Thoracic aorta (tissue), 2 donors: Measurements from ENCODE around the gene TSPAN1. TPM values are rescaled to one million over a fixed set of nuclear protein-coding genes. Genes with fewer than 3 reads are reported as not detected.
A peak's percentile ranks its signal among the peaks of the same experiment; 100 is the strongest.

ENCODE experiments used
- ATAC-seq: fragments of 150-250 bp; one replicate; pipeline ENCODE4 v1.8.0; 2017; ENCODE audit warnings: low read depth; ENCODE audit not compliant: insufficient number of reproducible peaks, low FRiP score
- DNase-seq: peaks from one replicate; pipeline ENCODE4 v3.0.0-alpha.2; 2020; ENCODE audit warnings: low spot score
- H3K27ac ChIP-seq, 2 donors: fragments of 200-600 bp; sonication (generic); 1 replicate in 1 of 2; 2 replicates in 1 of 2; pipeline ENCODE4 v1.5.1; 2016; ENCODE audit warnings: mild to moderate bottlenecking in 2 of 2, moderate library complexity in 2 of 2
- H3K27me3 ChIP-seq: fragments of 200-600 bp; sonication (generic); replicated peaks from 2 replicates; pipeline ENCODE4 v1.6.0; 2016; ENCODE audit warnings: mild to moderate bottlenecking; ENCODE audit not compliant: insufficient read depth
- H3K36me3 ChIP-seq: fragments of 200-600 bp; sonication (generic); one replicate; pipeline ENCODE4 v1.5.1; 2016
- H3K4me1 ChIP-seq, 2 donors: fragments of 200-600 bp; sonication (generic); 1 replicate in 1 of 2; 2 replicates in 1 of 2; pipeline versions ENCODE4 v1.5.1 to v1.6.0; 2016; ENCODE audit warnings: low read depth in 2 of 2, mild to moderate bottlenecking in 1 of 2; ENCODE audit not compliant: control insufficient read depth in 1 of 2
- H3K4me3 ChIP-seq: fragments of 200-600 bp; sonication (generic); 2 replicates; pipeline ENCODE4 v1.5.1; 2016; ENCODE audit warnings: mild to moderate bottlenecking
- H3K9me3 ChIP-seq: fragments of 200-600 bp; sonication (generic); 2 replicates; pipeline ENCODE4 v1.5.1; 2016
- total RNA-seq, 2 donors: library from RNA; depleted of rRNA; stranded (reverse); fragments of >200 nt; gene quantifications; one replicate each; pipeline versions ENCODE4 v1.1.0 to v1.2.3, GENCODE V29; 2016
- TF ChIP-seq, protein P1 (sequence below): fragments of 200-600 bp; sonication (generic); IDR thresholded peaks from one replicate; pipeline ENCODE4 v1.5.1; 2019; ENCODE audit warnings: antibody characterized with exemption

TSPAN1 gene
- total RNA-seq, 2 donors from 2014 or later = 3.1 to 7.0 TPM

DNA sequence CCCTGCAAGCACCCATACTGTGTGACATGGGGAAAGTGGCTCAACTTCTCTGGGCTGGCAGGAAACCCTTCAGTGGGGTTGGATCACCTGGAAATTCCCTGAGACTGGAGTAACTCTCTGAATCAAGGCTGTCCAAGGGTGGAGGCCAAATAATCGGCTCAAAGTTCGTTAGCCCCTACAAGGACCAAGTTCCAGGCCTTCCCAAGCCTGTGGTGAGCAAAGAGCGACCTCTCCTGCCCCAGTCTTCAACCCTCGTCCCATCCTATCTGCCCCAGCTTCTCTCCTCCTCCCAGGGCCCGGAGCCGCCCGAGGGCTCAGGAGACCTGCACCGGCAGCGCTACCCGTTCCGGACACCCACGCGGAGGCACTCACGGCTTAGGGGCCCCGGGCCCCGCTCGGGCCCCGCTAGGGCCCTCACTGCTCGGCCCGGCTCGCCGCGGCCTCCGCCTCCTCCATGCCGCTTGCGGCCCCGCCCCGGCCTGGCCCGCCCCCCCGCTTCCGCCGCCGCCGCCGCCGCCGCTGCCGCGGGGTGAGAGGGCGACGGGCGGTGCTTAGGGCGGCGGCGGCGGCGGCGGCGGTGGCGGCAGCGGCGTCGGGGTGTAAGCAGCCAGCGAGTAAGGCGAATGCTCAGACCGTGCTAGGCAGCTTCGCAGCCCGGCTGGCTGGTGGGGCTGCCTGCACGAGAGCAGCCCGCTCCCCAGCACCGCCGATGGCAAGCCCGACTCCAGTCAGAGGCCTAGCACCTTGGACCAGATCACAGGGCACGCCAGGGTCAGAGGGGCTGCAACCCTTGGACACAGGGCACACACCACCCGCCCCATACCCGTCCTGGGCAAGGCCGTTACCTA is 23.3 kb downstream of the TSPAN1 start, which contains the start of gene POMGNT1:
POMGNT1 (minus strand) TSS at position 471 of the 848 bp plus-strand sequence. CDS start 613 bp downstream, outside the sequence.
- DNase-seq (no peak), ATAC-seq (peak; percentile 39)
- H3K27me3 ChIP-seq = no peaks in the 10 kb centered on the region

DNA sequence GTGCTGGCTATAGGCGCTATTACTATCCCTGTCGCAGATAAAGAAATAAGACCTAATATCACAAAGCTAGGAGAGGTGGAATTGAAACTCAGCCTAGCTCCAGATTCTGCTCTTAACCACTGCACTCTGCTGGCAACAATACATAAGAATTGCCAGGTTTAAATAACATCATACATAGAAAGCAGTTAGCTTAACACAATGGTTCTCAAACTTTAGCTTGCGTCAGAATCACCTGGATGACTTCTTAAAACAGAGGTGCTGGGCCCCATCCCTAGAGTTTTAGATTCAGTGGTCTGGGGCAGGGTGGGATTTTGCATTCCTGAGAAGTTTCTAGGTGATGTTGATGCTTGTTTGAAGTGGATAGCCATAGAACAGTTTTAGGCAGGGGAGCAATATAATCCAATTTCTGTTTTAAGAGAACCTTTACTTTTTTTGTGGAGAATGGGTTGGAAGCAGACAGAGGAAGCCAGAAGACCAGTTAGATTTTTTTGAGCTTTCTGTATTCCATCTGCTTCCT is 24.4 kb downstream of the TSPAN1 start:
- Histone ChIP-seq H3K4me3 (peak overlapping the region; percentile 86), H3K9me3 (no peaks in the 10 kb centered on the region), H3K27ac (peak overlapping the region in 1 of 2 donors; percentile 82), H3K27me3 (no peaks in the 10 kb centered on the region), H3K36me3 (peaks cover 5% of the 10 kb centered on the region), H3K4me1 (peaks cover 10 to 30% of the 10 kb centered on the region in 2 donors)
- TF ChIP-seq, protein P1, sequence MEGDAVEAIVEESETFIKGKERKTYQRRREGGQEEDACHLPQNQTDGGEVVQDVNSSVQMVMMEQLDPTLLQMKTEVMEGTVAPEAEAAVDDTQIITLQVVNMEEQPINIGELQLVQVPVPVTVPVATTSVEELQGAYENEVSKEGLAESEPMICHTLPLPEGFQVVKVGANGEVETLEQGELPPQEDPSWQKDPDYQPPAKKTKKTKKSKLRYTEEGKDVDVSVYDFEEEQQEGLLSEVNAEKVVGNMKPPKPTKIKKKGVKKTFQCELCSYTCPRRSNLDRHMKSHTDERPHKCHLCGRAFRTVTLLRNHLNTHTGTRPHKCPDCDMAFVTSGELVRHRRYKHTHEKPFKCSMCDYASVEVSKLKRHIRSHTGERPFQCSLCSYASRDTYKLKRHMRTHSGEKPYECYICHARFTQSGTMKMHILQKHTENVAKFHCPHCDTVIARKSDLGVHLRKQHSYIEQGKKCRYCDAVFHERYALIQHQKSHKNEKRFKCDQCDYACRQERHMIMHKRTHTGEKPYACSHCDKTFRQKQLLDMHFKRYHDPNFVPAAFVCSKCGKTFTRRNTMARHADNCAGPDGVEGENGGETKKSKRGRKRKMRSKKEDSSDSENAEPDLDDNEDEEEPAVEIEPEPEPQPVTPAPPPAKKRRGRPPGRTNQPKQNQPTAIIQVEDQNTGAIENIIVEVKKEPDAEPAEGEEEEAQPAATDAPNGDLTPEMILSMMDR = no peak
- no peak for DNase-seq
- ATAC-seq = no peak

More for the DNA sequence above, 23.3 kb downstream of the TSPAN1 start, which contains the start of gene POMGNT1:
- Histone ChIP-seq H3K36me3 (peaks cover 5% of the 10 kb centered on the region), H3K4me1 (peaks cover 10 to 28% of the 10 kb centered on the region in 2 donors), H3K4me3 (peak within 1 kb of the TSS; percentile 86), H3K9me3 (no peaks in the 10 kb centered on the region), H3K27ac (peak within 1 kb of the TSS; percentile 71 to 82)
- TF ChIP-seq, protein P1 = no peak

DNA sequence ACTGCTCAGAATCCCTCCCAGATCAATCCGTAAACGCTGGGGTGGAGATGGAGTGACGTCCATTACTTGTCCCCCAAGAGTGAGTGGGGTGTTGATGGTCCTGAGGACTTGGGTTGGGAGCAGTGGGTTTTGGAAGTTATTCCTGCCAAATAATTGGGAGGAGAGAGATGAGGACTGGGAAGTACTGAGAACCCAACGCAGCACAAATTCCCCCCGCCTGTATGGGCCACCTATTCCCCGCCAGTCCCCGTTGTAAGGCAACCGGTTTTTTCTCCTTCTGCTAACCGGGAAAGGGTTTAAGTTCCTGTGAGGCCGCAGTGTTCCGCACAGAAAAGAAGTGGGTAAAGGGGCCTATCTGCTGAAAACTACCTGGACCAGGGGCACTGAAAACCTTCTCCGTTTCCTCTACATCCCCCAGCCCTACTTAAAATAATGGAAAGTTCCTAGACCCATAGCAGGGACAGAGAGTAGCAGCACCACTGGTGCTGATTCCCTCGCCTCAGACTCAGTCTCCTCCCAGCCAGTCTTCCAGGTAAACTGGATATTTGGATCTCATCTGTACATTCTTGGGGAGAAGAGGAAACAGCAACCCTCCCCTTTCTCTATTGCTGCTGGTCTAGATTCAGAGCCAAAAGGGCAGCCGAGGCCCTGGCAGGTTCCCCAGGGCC is 29.0 kb downstream of the TSPAN1 start:
- Histone ChIP-seq H3K36me3 (peaks cover under 1% of the 10 kb centered on the region), H3K4me1 (peaks cover 21 to 42% of the 10 kb centered on the region in 2 donors), H3K9me3 (no peaks in the 10 kb centered on the region), H3K4me3 (peak overlapping the region; percentile 98), H3K27ac (peak overlapping the region; percentile 91 to 97), H3K27me3 (no peaks in the 10 kb centered on the region)
- ATAC-seq = peak; percentile 3
- no peak for DNase-seq
- TF ChIP-seq, protein P1 = no peak

DNA sequence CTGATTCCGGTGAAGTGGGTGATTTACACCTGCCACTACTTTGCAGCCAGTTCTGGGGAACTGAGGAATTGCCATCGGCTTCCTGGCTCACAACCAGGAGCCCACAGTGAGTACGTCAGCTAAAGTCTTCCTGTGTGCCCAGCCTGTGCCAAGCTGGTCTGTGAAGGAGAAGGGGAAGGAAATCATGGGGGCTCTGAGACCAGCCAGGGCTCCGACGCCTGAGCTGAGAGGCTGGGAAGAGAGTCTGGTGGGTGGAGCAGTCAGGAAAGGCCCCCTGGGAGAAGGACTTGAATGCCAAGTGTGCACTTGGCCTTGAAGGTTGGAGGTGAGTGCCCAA is 29.5 kb downstream of the TSPAN1 start:
- Histone ChIP-seq H3K36me3 (peaks cover 5% of the 10 kb centered on the region), H3K4me3 (peak overlapping the region; percentile 98), H3K4me1 (peaks cover 19 to 37% of the 10 kb centered on the region in 2 donors), H3K9me3 (no peaks in the 10 kb centered on the region), H3K27ac (peak overlapping the region; percentile 91 to 97), H3K27me3 (no peaks in the 10 kb centered on the region)
- no peak for ATAC-seq
- DNase-seq = no peak
- TF ChIP-seq, protein P1 = no peak

DNA sequence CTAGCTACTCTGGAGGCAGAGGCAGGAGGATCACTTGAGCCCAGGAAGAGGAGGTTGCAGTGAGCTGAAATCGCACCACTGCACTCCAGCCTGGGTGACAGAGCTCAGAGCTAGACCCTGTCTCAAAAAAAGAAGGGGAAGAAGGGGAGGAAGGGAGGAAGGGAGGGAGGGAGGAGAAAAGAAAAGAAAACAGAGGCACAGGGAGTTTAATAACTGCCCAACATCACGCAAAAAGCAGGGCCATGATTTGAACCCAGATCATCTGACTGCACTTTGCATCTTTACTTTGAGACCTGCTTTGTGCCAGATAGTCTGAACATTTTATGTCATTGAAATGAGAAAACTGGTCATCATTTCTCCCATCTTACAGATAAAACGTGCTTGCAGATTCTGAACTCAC is 30.3 kb downstream of the TSPAN1 start:
- DNase-seq (no peak), ATAC-seq (no peak)
- Histone ChIP-seq H3K27me3 (no peaks in the 10 kb centered on the region), H3K4me3 (peak overlapping the region; percentile 98), H3K9me3 (no peaks in the 10 kb centered on the region), H3K27ac (peak overlapping the region; percentile 51 to 97), H3K4me1 (peaks cover 19 to 36% of the 10 kb centered on the region in 2 donors), H3K36me3 (peaks cover 9% of the 10 kb centered on the region)
- TF ChIP-seq, protein P1 = no peak
